H9 (cell line): Measurements from ENCODE around the gene KIAA0825. TPM values are rescaled to one million over a fixed set of nuclear protein-coding genes. Genes with fewer than 3 reads are reported as not detected.

ENCODE experiments used
- DNase-seq: peaks from one replicate; pipeline ENCODE4 v3.0.0-alpha.2; 2017
- H2AFZ ChIP-seq: one replicate; pipeline ENCODE4 v1.6.1; 2013; ENCODE audit warnings: mild to moderate bottlenecking, low read length, control low read depth, moderate library complexity
- H2AK5ac ChIP-seq: 2 replicates; pipeline ENCODE4 v1.6.1; 2013; ENCODE audit warnings: low read length, control low read depth, mixed read lengths; ENCODE audit not compliant: insufficient read length
- H2BK120ac ChIP-seq: one replicate; pipeline ENCODE4 v1.6.1; 2013; ENCODE audit warnings: low read depth, mild to moderate bottlenecking, low read length, control low read depth, inconsistent platforms; ENCODE audit not compliant: poor library complexity, severe bottlenecking
- H2BK12ac ChIP-seq: 2 replicates; pipeline ENCODE4 v1.6.1; 2013; ENCODE audit warnings: low read length, control low read depth, mixed read lengths, low read depth; ENCODE audit not compliant: insufficient read length
- H2BK15ac ChIP-seq: 2 replicates; pipeline ENCODE4 v1.6.1; 2013; ENCODE audit warnings: low read depth, low read length, control low read depth
- H2BK20ac ChIP-seq: one replicate; pipeline ENCODE4 v1.6.1; 2013; ENCODE audit warnings: low read depth, mild to moderate bottlenecking, low read length, control low read depth, inconsistent platforms; ENCODE audit not compliant: poor library complexity, severe bottlenecking
- H2BK5ac ChIP-seq: 2 replicates; pipeline ENCODE4 v1.6.1; 2013; ENCODE audit warnings: low read length, control low read depth, mixed read lengths; ENCODE audit not compliant: insufficient read length
- H3K14ac ChIP-seq: 2 replicates; pipeline ENCODE4 v1.6.1; 2013; ENCODE audit warnings: low read length, control low read depth; ENCODE audit not compliant: insufficient read depth
- H3K18ac ChIP-seq: 2 replicates; pipeline ENCODE4 v1.6.1; 2013; ENCODE audit warnings: low read depth, mild to moderate bottlenecking, mixed read lengths, low read length, control low read depth; ENCODE audit not compliant: insufficient read length
- H3K23ac ChIP-seq: 2 replicates; pipeline ENCODE4 v1.6.1; 2013; ENCODE audit warnings: low read length, control low read depth, mixed read lengths, low read depth; ENCODE audit not compliant: insufficient read length
- H3K23me2 ChIP-seq: 2 replicates; pipeline ENCODE4 v1.6.1; 2013; ENCODE audit warnings: low read depth, mild to moderate bottlenecking, mixed read lengths, low read length, control low read depth; ENCODE audit not compliant: insufficient read length, poor library complexity, severe bottlenecking
- H3K27ac ChIP-seq: 2 replicates; pipeline ENCODE4 v1.5.1; 2013; ENCODE audit warnings: low read length, control low read depth, mixed read lengths, low read depth; ENCODE audit not compliant: insufficient read length
- H3K27me3 ChIP-seq: 2 replicates; pipeline ENCODE4 v1.6.1; 2013; ENCODE audit warnings: low read length, control low read depth, inconsistent platforms; ENCODE audit not compliant: insufficient read depth
- H3K4ac ChIP-seq: 2 replicates; pipeline ENCODE4 v1.6.1; 2013; ENCODE audit warnings: low read depth, mild to moderate bottlenecking, control low read depth, inconsistent platforms, low read length, moderate library complexity
- H3K4me1 ChIP-seq: 2 replicates; pipeline ENCODE4 v1.6.1; 2013; ENCODE audit warnings: low read length, control low read depth, inconsistent platforms; ENCODE audit not compliant: insufficient read depth
- H3K4me2 ChIP-seq: 2 replicates; pipeline ENCODE4 v1.6.1; 2013; ENCODE audit warnings: low read length, control low read depth, mixed read lengths; ENCODE audit not compliant: insufficient read length, insufficient read depth
- H3K56ac ChIP-seq: 2 replicates; pipeline ENCODE4 v1.6.1; 2013; ENCODE audit warnings: low read depth, mild to moderate bottlenecking, mixed read lengths, low read length, control low read depth; ENCODE audit not compliant: insufficient read length
- H3K79me1 ChIP-seq: 2 replicates; pipeline ENCODE4 v1.6.1; 2013; ENCODE audit warnings: low read depth, mild to moderate bottlenecking, moderate library complexity, low read length, control low read depth, inconsistent platforms; ENCODE audit not compliant: insufficient read depth, poor library complexity, severe bottlenecking
- H3K79me2 ChIP-seq: 2 replicates; pipeline ENCODE4 v1.6.1; 2013; ENCODE audit warnings: low read length, control low read depth, inconsistent platforms; ENCODE audit not compliant: insufficient read depth
- H3K9ac ChIP-seq: 2 replicates; pipeline ENCODE4 v1.6.1; 2013; ENCODE audit warnings: low read length, control low read depth, mixed read lengths; ENCODE audit not compliant: insufficient read length; ENCODE audit errors: extremely low read depth
- H3K9me3 ChIP-seq: one replicate; pipeline ENCODE4 v1.6.1; 2013; ENCODE audit warnings: low read depth, low read length, inconsistent platforms; ENCODE audit not compliant: control insufficient read depth
- H3T11ph ChIP-seq: one replicate; pipeline ENCODE4 v1.6.1; 2013; ENCODE audit warnings: mild to moderate bottlenecking, low read length, control low read depth, inconsistent platforms
- H4K20me1 ChIP-seq: one replicate; pipeline ENCODE4 v1.6.1; 2013; ENCODE audit not compliant: control insufficient read depth, insufficient read length, insufficient read depth
- H4K5ac ChIP-seq: 2 replicates; pipeline ENCODE4 v1.6.1; 2013; ENCODE audit warnings: low read depth, mild to moderate bottlenecking, mixed read lengths, low read length, control low read depth; ENCODE audit not compliant: insufficient read length
- H4K8ac ChIP-seq: replicated peaks from 2 replicates; pipeline ENCODE4 v1.6.1; 2013; ENCODE audit warnings: low read length, control low read depth, mixed read lengths, low read depth; ENCODE audit not compliant: insufficient read length
- H4K91ac ChIP-seq: 2 replicates; pipeline ENCODE4 v1.6.1; 2013; ENCODE audit warnings: low read depth, mild to moderate bottlenecking, moderate library complexity, mixed read lengths, low read length, control low read depth; ENCODE audit not compliant: insufficient read length
- H3K27ac Mint-ChIP-seq, 3 experiments: 2 replicates in 2 of 3; 3 replicates in 1 of 3; pipeline ENCODE4 v1.8.0; 2020 to 2021; ENCODE audit warnings: mixed read lengths in 3 of 3, mild to moderate bottlenecking in 1 of 3, moderate library complexity in 1 of 3
- H3K27me3 Mint-ChIP-seq: 2 replicates; pipeline ENCODE4 v1.8.0; 2021; ENCODE audit warnings: low read depth, mild to moderate bottlenecking, moderate library complexity, mixed read lengths
- H3K36me3 Mint-ChIP-seq, 3 experiments: 2 replicates in 2 of 3; 3 replicates in 1 of 3; pipeline ENCODE4 v1.8.0; 2020 to 2021; ENCODE audit warnings: low read depth in 3 of 3, mixed read lengths in 3 of 3; ENCODE audit not compliant: insufficient read depth in 1 of 3
- H3K4me1 Mint-ChIP-seq, 2 experiments: 2 replicates each; pipeline ENCODE4 v1.8.0; 2020; ENCODE audit warnings: mixed read lengths in 2 of 2
- H3K4me3 Mint-ChIP-seq, 2 experiments: 2 replicates in 1 of 2; 3 replicates in 1 of 2; pipeline ENCODE4 v1.8.0; 2020 to 2021; ENCODE audit warnings: mild to moderate bottlenecking in 2 of 2, mixed read lengths in 2 of 2, moderate library complexity in 1 of 2
- H3K9me3 Mint-ChIP-seq, 2 experiments: 2 replicates in 1 of 2; 3 replicates in 1 of 2; pipeline ENCODE4 v1.8.0; 2020; ENCODE audit warnings: mild to moderate bottlenecking in 2 of 2, mixed read lengths in 2 of 2, moderate library complexity in 1 of 2
- CTCF ChIP-seq: fragments of 200-600 bp; sonication (generic); conservative IDR thresholded peaks from 3 replicates; pipeline ENCODE4 v1.8.0; 2021; ENCODE audit warnings: antibody characterized with exemption, mild to moderate bottlenecking
- WGBS: extraction: QIAGEN DNeasy Blood & Tissue Kit; methylation state at CpG from one replicate; pipeline ENCODE4 v1.1.7; 2013; ENCODE audit warnings: missing lambda C conversion rate, low lambda C conversion rate, mixed read lengths; ENCODE audit not compliant: insufficient read length; ENCODE audit errors: extremely low coverage; 5-methylcytosine and 5-hydroxymethylcytosine counted together
- total RNA-seq: library from RNA; stranded (reverse); gene quantifications from 2 replicates; pipeline ENCODE4 v1.2.1, GENCODE V29; 2021

Gene KIAA0825
- total RNA-seq, 1 experiment from 2014 or later = 1.8 TPM

GRCh38 chr5:94240993-94241651 lies 377.3 kb downstream of the KIAA0825 start:
- H2AFZ ChIP-seq = no peak overlapping the region
- no peak for DNase-seq
- no peak overlapping the region for H3T11ph ChIP-seq

More at GRCh38 chr5:94240993-94241651, 377.3 kb downstream of the KIAA0825 start:
- Histone ChIP-seq H4K8ac (no peak overlapping the region), H2BK5ac (no peak overlapping the region), H3K18ac (no peak overlapping the region), H4K91ac (no peak overlapping the region), H4K5ac (no peak overlapping the region), H3K27me3 (no peaks in the 10 kb centered on the region), H3K27ac (no peak overlapping the region), H3K4me2 (no peak overlapping the region), H3K9ac (no peak overlapping the region), H3K9me3 (peaks cover 3% of the 10 kb centered on the region), H3K14ac (no peak overlapping the region), H3K4me1 (peaks cover 5% of the 10 kb centered on the region; the same call in 1 of the 2 replicates), H2BK15ac (no peak overlapping the region), H4K20me1 (no peaks in the 10 kb centered on the region), H3K56ac (no peak overlapping the region), H3K79me2 (no peaks in the 10 kb centered on the region; the same call in 1 of the 2 replicates), H2BK120ac (no peak overlapping the region), H2BK20ac (no peak overlapping the region), H2BK12ac (no peak overlapping the region), H2AK5ac (no peak overlapping the region), H3K23ac (no peak overlapping the region), H3K4ac (no peak overlapping the region), H3K23me2 (no peaks in the 10 kb centered on the region), H3K79me1 (no peaks in the 10 kb centered on the region)
- peaks cover 17 to 28% of the 10 kb centered on the region in 2 experiments for H3K4me1 Mint-ChIP-seq
- peaks cover 4 to 20% (median 19%) of the 10 kb centered on the region in 3 experiments; a peak in 6 of 7 replicates for H3K36me3 Mint-ChIP-seq
- no peaks in the 10 kb centered on the region for H3K27me3 Mint-ChIP-seq
- no peak overlapping the region for H3K4me3 Mint-ChIP-seq
- TF ChIP-seq CTCF = no peak
- no CpG with 5 or more reads among the region's 3 CpGs for WGBS
- H3K27ac Mint-ChIP-seq = peak overlapping the region in 2 of 3 experiments; percentile 52 to 68; a peak in 3 of 7 replicates
- H3K9me3 Mint-ChIP-seq = peaks cover 1 to 5% of the 10 kb centered on the region in 2 experiments; a peak in 4 of 5 replicates
